ENCODE results near the gene PTGR1.

DNA sequence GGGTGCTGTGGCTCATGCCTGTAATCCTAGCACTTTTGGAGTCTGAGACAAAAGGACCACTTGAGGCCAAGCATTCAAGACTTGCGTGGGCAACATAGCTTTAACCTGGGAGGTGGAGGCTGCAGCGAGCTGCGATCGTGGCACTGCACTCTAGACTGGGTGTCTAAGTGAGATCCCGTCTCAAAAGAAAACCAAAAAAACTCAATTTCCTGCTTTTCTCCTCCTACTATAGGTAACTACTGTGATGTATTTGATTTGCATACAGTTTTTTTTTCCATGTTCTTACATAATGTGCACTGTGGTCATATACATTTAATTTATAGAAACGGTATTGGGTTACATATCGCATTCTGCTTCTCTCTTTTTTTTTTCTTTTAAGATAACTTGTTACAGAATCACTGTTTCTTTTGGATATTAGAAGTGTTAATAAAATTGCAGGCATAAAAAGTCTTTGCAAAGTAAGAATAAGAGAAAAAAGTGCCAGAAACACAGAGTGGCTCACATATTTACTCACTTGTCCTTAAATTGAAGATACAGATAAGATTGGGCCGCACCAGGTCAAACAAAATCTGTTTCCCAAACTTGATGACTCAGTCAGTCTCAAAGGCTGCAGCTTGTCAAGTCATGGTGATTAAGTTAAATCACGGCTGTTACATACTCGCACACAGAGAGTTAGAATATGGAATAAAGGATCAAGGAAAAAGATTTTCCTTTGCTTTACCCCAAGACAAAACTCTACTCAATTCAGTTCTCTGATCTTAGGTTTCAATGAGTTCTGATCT, 2.0 kb upstream of the PTGR1 start:
- TF ChIP-seq, protein P1, sequence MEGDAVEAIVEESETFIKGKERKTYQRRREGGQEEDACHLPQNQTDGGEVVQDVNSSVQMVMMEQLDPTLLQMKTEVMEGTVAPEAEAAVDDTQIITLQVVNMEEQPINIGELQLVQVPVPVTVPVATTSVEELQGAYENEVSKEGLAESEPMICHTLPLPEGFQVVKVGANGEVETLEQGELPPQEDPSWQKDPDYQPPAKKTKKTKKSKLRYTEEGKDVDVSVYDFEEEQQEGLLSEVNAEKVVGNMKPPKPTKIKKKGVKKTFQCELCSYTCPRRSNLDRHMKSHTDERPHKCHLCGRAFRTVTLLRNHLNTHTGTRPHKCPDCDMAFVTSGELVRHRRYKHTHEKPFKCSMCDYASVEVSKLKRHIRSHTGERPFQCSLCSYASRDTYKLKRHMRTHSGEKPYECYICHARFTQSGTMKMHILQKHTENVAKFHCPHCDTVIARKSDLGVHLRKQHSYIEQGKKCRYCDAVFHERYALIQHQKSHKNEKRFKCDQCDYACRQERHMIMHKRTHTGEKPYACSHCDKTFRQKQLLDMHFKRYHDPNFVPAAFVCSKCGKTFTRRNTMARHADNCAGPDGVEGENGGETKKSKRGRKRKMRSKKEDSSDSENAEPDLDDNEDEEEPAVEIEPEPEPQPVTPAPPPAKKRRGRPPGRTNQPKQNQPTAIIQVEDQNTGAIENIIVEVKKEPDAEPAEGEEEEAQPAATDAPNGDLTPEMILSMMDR (IDR thresholded peaks at IDR 0.05 in 4 of 5, conservative IDR thresholded peaks at IDR 0.05 in 1 of 5): no peak
- TF ChIP-seq POLR2A (IDR thresholded peaks at IDR 0.05): no peak

All from gastrocnemius medialis (tissue), 4 donors.